ENCODE data around the gene TPBG. TPM values are rescaled to one million over a fixed set of nuclear protein-coding genes. Genes with fewer than 3 reads are reported as not detected.
A peak's percentile ranks its signal among the peaks of the same experiment; 100 is the strongest.

The TPBG gene
- 1.4 TPM for total RNA-seq (ENCODE audit: unreplicated experiment)
- long read RNA-seq, full-length matches to known transcripts, result 2 of 3 reads
- long read RNA-seq, partial matches to known transcripts, result 0 of 3 reads
- long read RNA-seq, other reads (novel, unspliced or antisense), result 1 of 3 reads

GRCh38 chr6:82363428-82364086 is at the start of gene TPBG:
TSS of gene TPBG (plus strand) at chr6:82363817. CDS start at chr6:82364962, 1,145 bp downstream.
- TF ChIP-seq CTCF (IDR thresholded peaks at IDR 0.05; ENCODE audit: partially characterized antibody, unreplicated experiment), result peak; percentile 31
- Mint-ChIP-seq H3K27me3 (ENCODE audit: unreplicated experiment) (peaks cover 11% of the 10 kb centered on the region), H3K36me3 (ENCODE audit: unreplicated experiment) (no peaks in the 10 kb centered on the region), H3K27ac (ENCODE audit: unreplicated experiment) (no peak within 1 kb of the TSS), H3K4me1 (ENCODE audit: low read depth, unreplicated experiment) (peaks cover 5% of the 10 kb centered on the region), H3K9me3 (ENCODE audit: unreplicated experiment) (peaks cover 6% of the 10 kb centered on the region), H3K4me3 (ENCODE audit: unreplicated experiment) (peak within 1 kb of the TSS; percentile 93)
- peak; percentile 71 for DNase-seq

GRCh38 chr6:82322386-82322785 is 41.2 kb upstream of the TPBG start:
- Mint-ChIP-seq H3K4me3 (ENCODE audit: unreplicated experiment) (no peak overlapping the region), H3K36me3 (ENCODE audit: unreplicated experiment) (no peaks in the 10 kb centered on the region), H3K27ac (ENCODE audit: unreplicated experiment) (no peak overlapping the region), H3K9me3 (ENCODE audit: unreplicated experiment) (no peaks in the 10 kb centered on the region), H3K27me3 (ENCODE audit: unreplicated experiment) (no peaks in the 10 kb centered on the region), H3K4me1 (ENCODE audit: low read depth, unreplicated experiment) (no peaks in the 10 kb centered on the region)
- DNase-seq, result no peak
- TF ChIP-seq CTCF (IDR thresholded peaks at IDR 0.05; ENCODE audit: partially characterized antibody, unreplicated experiment), result no peak

DNA sequence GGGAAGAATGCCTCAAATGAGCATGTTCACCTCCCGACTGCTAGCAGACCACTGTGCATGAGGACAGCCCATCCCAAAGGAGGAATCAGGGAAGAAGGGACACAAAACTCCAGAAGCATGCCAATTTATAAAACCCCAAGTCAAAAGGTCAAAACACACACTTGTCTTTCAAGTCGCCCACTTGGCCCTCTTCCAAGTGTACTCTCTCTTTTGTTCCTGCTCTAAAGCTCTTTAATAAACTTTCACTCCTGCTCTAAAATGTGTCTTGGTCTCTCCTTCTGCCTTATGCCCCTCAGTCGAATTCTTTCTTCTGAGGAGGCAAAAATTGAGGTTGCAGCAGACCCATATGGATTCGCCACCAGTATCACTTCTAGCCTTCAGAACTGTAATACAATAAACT is 33.9 kb upstream of the TPBG start:
- TF ChIP-seq CTCF (IDR thresholded peaks at IDR 0.05; ENCODE audit: partially characterized antibody, unreplicated experiment), result no peak
- DNase-seq, result no peak
- H3K4me3 Mint-ChIP-seq (ENCODE audit: unreplicated experiment), result no peak overlapping the region
- H3K4me1 Mint-ChIP-seq (ENCODE audit: low read depth, unreplicated experiment), result no peaks in the 10 kb centered on the region
- H3K27ac Mint-ChIP-seq (ENCODE audit: unreplicated experiment), result no peak overlapping the region
- H3K9me3 Mint-ChIP-seq (ENCODE audit: unreplicated experiment), result no peaks in the 10 kb centered on the region
- H3K27me3 Mint-ChIP-seq (ENCODE audit: unreplicated experiment), result no peaks in the 10 kb centered on the region
- no peaks in the 10 kb centered on the region for H3K36me3 Mint-ChIP-seq (ENCODE audit: unreplicated experiment)

GRCh38 chr6:82330171-82330804 is 33.3 kb upstream of the TPBG start:
- no peak overlapping the region for H3K27ac Mint-ChIP-seq (ENCODE audit: unreplicated experiment)
- no peak for DNase-seq
- H3K4me3 Mint-ChIP-seq (ENCODE audit: unreplicated experiment), result no peak overlapping the region
- no peak for TF ChIP-seq CTCF (IDR thresholded peaks at IDR 0.05; ENCODE audit: partially characterized antibody, unreplicated experiment)
- no peaks in the 10 kb centered on the region for H3K9me3 Mint-ChIP-seq (ENCODE audit: unreplicated experiment)
- no peaks in the 10 kb centered on the region for H3K36me3 Mint-ChIP-seq (ENCODE audit: unreplicated experiment)
- no peaks in the 10 kb centered on the region for H3K4me1 Mint-ChIP-seq (ENCODE audit: low read depth, unreplicated experiment)
- H3K27me3 Mint-ChIP-seq (ENCODE audit: unreplicated experiment), result no peaks in the 10 kb centered on the region

All from glutamatergic neuron (in vitro differentiated cells).